Measurements from ENCODE around the gene ABCG8.

GRCh38 chr2:43894743-43895142, 56.0 kb downstream of the ABCG8 start:
- TF ChIP-seq CTCF (conservative IDR thresholded peaks at IDR 0.05) (no peak), EZH2 (IDR thresholded peaks at IDR 0.05; ENCODE audit: low read depth) (no peak)
